ENCODE results near the gene NIT1. TPM values are rescaled to one million over a fixed set of nuclear protein-coding genes. Genes with fewer than 3 reads are reported as not detected.

The NIT1 gene
- total and polyA plus RNA-seq, 2 donors (not counting 3 experiments of a cell fraction or from before 2014, with no cell fraction given), result 20.3 to 26.5 TPM

DNA sequence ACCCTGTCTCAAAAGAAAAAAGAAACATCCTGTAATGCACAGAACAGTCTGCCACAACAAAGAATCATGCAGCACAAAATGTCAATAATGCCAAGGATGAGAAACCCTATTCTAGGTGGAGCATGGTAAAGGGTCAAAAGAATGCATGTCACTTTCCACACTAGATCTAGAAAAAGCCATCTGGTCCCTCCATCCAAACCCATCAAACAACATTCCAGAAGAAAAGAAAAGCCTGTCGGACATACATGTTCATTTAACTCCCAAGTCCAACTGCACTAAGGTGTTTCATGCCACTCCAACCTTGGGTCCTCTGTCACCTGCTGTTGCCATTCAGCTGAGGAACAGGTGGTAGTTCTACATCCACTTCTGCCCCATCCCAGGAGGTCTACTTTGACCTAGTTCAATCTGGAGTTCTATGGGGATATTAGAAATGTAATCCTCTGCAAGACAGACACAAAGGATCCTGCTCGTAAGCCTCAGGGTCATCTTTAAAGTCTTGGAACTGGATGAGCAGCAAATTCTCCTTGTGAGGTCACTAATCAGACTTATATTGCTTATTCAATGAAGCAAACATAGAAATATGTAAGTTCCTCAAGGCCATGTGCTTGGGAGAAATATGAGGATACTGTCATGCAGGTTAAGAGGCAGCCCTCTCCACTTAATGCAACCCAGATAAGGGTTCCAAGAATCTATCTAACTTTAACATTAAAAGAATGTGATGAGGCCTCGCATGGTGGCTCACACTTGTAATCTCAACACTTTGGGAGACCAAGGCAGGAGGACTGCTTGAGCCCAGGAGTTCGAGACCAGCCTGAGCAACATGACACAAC, 10.9 kb downstream of the NIT1 start:
- DNase-seq (ENCODE audit: low read depth, low spot score) (no peak), FAIRE-seq (no peak)
- Histone ChIP-seq H3K27ac (ENCODE audit: insufficient read depth, low read depth, low read length) (no peak overlapping the region), H3K4me3 (replicated peaks in 1 of 3; ENCODE audit: insufficient read depth in 1 of 3, low read depth in 1 of 3, low read length in 3 of 3) (no peak overlapping the region), H3K4me1 (ENCODE audit: control insufficient read depth, extremely low read depth, insufficient read depth, low read length) (peaks cover 25% of the 10 kb centered on the region), H2AFZ (ENCODE audit: low read depth, low read length) (no peak overlapping the region), H4K20me1 (replicated peaks; ENCODE audit: control insufficient read depth, extremely low read depth, insufficient read depth, low read length) (no peaks in the 10 kb centered on the region), H3K79me2 (ENCODE audit: control insufficient read depth, insufficient read depth, low read length) (peaks cover 69% of the 10 kb centered on the region), H3K27me3 (ENCODE audit: control insufficient read depth in 2 of 2, insufficient read depth in 2 of 2, low read length in 2 of 2) (no peaks in the 10 kb centered on the region), H3K4me2 (ENCODE audit: insufficient read depth, low read length) (no peak overlapping the region), H3K9ac (replicated peaks; ENCODE audit: extremely low read depth, insufficient read depth, low read length) (no peak overlapping the region), H3K36me3 (ENCODE audit: control insufficient read depth in 2 of 2, extremely low read depth in 1 of 2, insufficient read depth in 2 of 2, low read length in 2 of 2) (peaks cover 16 to 19% of the 10 kb centered on the region in 2 experiments), H3K9me3 (replicated peaks; ENCODE audit: control insufficient read depth, insufficient read depth, low read length) (no peaks in the 10 kb centered on the region), H3K9me1 (replicated peaks; ENCODE audit: control insufficient read depth, extremely low read depth, insufficient read depth, low read length) (no peaks in the 10 kb centered on the region)
- dilution Hi-C loops (cut with MboI; ENCODE audit: extremely low pct_ligation_motif_present, low sequenced_read_pairs), result no loop called here
- TF ChIP-seq, protein P1, sequence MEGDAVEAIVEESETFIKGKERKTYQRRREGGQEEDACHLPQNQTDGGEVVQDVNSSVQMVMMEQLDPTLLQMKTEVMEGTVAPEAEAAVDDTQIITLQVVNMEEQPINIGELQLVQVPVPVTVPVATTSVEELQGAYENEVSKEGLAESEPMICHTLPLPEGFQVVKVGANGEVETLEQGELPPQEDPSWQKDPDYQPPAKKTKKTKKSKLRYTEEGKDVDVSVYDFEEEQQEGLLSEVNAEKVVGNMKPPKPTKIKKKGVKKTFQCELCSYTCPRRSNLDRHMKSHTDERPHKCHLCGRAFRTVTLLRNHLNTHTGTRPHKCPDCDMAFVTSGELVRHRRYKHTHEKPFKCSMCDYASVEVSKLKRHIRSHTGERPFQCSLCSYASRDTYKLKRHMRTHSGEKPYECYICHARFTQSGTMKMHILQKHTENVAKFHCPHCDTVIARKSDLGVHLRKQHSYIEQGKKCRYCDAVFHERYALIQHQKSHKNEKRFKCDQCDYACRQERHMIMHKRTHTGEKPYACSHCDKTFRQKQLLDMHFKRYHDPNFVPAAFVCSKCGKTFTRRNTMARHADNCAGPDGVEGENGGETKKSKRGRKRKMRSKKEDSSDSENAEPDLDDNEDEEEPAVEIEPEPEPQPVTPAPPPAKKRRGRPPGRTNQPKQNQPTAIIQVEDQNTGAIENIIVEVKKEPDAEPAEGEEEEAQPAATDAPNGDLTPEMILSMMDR (IDR thresholded peaks at IDR 0.05; ENCODE audit: extremely low read depth in 1 of 2, insufficient read depth in 1 of 2, low read depth in 1 of 2, low read length in 2 of 2), result no peak
- TF ChIP-seq, protein P2, sequence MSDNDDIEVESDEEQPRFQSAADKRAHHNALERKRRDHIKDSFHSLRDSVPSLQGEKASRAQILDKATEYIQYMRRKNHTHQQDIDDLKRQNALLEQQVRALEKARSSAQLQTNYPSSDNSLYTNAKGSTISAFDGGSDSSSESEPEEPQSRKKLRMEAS (IDR thresholded peaks at IDR 0.05; ENCODE audit: insufficient read depth, insufficient read length), result no peak
- TF ChIP-seq JUN (IDR thresholded peaks at IDR 0.05; ENCODE audit: borderline replicate concordance, insufficient read depth, insufficient read length, low read depth), result no peak
- TF ChIP-seq FOS (IDR thresholded peaks at IDR 0.05; ENCODE audit: borderline replicate concordance, insufficient read depth, low read length), result no peak
- TF ChIP-seq POLR2AphosphoS5 (IDR thresholded peaks at IDR 0.05; ENCODE audit: insufficient read depth, low read depth, low read length), result no peak
- no peak for TF ChIP-seq GATA2 (IDR thresholded peaks at IDR 0.05; ENCODE audit: insufficient read depth, insufficient read length, low read depth, low read length)
- TF ChIP-seq EZH2 (IDR thresholded peaks at IDR 0.05; ENCODE audit: borderline replicate concordance, low read depth, low read length, severe bottlenecking), result no peak
- no peak for TF ChIP-seq POLR2A (IDR thresholded peaks at IDR 0.05; ENCODE audit: low read depth, low read length)
- TF ChIP-seq MYC (IDR thresholded peaks at IDR 0.05; ENCODE audit: low read depth, low read length), result no peak
- CTCF ChIA-PET, result interaction anchor here (1.5 kb wide), 1 partner anchor 24 kb away, joined by 3 read pairs; no protein-coding TSS in a partner anchor
- BruUV-seq (replicated peaks), result no TSS peak
- POLR2A ChIA-PET, result no interaction called here
- intact Hi-C loops (cut with micrococcal nuclease), result no loop called here

All from endothelial cell of umbilical vein (primary cell).